HCT116 (cell line): ENCODE measurements around the gene HIP1R. TPM values are rescaled to one million over a fixed set of nuclear protein-coding genes. Genes with fewer than 3 reads are reported as not detected.
"Not testable (repeated sequence)": the region's sequence is repeated elsewhere in the genome, so short reads cannot be mapped to it uniquely, and the experiment has no call there.

Experiments used
- ATAC-seq: fragments of 200-7000 bp; cut with Tn5 transposase; 2 replicates; pipeline ENCODE4 v1.9.1; 2020; ENCODE audit warnings: mild to moderate bottlenecking, moderate library complexity
- BruUV-seq: library from RNA; stranded (reverse); fragments of 400-500 nt; replicated peaks from 2 replicates; lab custom pipeline; 2021; lab: Mats Ljungman, UMichigan
- CTCF ChIA-PET: fragments of 300-600 bp; sonication (Branson Sonifier 250); formaldehyde crosslinking; loops from one replicate; lab custom pipeline; 2021; ENCODE audit warnings: antibody characterized with exemption; lab: Charles Lee
- POLR2A ChIA-PET: fragments of 300-600, 350-600 bp; sonication (Branson Sonifier 250); formaldehyde crosslinking; loops from one replicate; lab custom pipeline; 2021; ENCODE audit warnings: antibody characterized with exemption; lab: Charles Lee
- RAD21 ChIA-PET, 2 experiments: fragments of 300-600 bp; sonication (Branson Sonifier 250); formaldehyde crosslinking; loops; one replicate each; lab custom pipeline; 2023; ENCODE audit warnings: low total read pairs in 2 of 2; ENCODE audit not compliant: uncharacterized antibody in 2 of 2, unreplicated experiment in 2 of 2, low non-redundant PET in 1 of 2; lab: Charles Lee
- DNase-seq: peaks from one replicate; pipeline ENCODE4 v3.0.0-alpha.2; 2010; ENCODE audit warnings: low read depth, low spot score
- H2AFZ ChIP-seq: fragments of 200-600 bp; shearing (Covaris generic), sonication (generic); 2 replicates; pipeline ENCODE4 v1.6.1; 2017; ENCODE audit warnings: low read depth, mixed run types, mixed read lengths, antibody characterized with exemption, low read length; ENCODE audit not compliant: poor library complexity, severe bottlenecking
- H3K27ac ChIP-seq: 2 replicates; pipeline ENCODE4 v1.5.1; 2012; ENCODE audit warnings: low read depth, low read length
- H3K27me3 ChIP-seq: fragments of 200-600 bp; sonication (generic); 2 replicates; pipeline ENCODE4 v1.6.1; 2016; ENCODE audit warnings: mixed run types, low read length, mixed read lengths; ENCODE audit not compliant: insufficient read depth
- H3K36me3 ChIP-seq, 2 experiments: fragments of 200-500 bp in 1 of 2; fragments of 200-600 bp in 1 of 2; sonication (Bioruptor generic) in 1 of 2; sonication (generic) in 1 of 2; 2 replicates each; pipeline versions ENCODE4 v1.5.1 to v1.6.1; 2014 to 2016; ENCODE audit warnings: low read length in 2 of 2, inconsistent platforms in 1 of 2, mixed read lengths in 1 of 2, mixed run types in 1 of 2; ENCODE audit not compliant: insufficient read depth in 2 of 2, control insufficient read depth in 1 of 2
- H3K4me1 ChIP-seq, 2 experiments: fragments of 200-600 bp in 1 of 2; sonication (generic) in 1 of 2; 2 replicates each; pipeline versions ENCODE4 v1.5.1 to v1.6.1; 2012 to 2017; ENCODE audit warnings: low read length in 2 of 2, inconsistent platforms in 1 of 2, mild to moderate bottlenecking in 1 of 2, mixed read lengths in 1 of 2, mixed run types in 1 of 2, moderate library complexity in 1 of 2; ENCODE audit not compliant: insufficient read depth in 2 of 2, control insufficient read depth in 1 of 2
- H3K4me2 ChIP-seq: fragments of 200-600 bp; sonication (generic); 2 replicates; pipeline ENCODE4 v1.6.1; 2017; ENCODE audit warnings: mixed run types, low read length, mixed read lengths
- H3K4me3 ChIP-seq, 2 experiments: fragments of 200-600 bp in 1 of 2; sonication (generic) in 1 of 2; replicated peaks in 1 of 2; 2 replicates each; pipeline ENCODE4 v1.5.1; 2011 to 2016; ENCODE audit warnings: low read length in 2 of 2, control low read depth in 1 of 2, low read depth in 1 of 2, mild to moderate bottlenecking in 1 of 2, mixed read lengths in 1 of 2, mixed run types in 1 of 2
- H3K79me2 ChIP-seq: fragments of 200-600 bp; sonication (generic); 2 replicates; pipeline ENCODE4 v1.6.1; 2017; ENCODE audit warnings: mild to moderate bottlenecking, mixed run types, low read length, moderate library complexity, mixed read lengths; ENCODE audit not compliant: insufficient read depth
- H3K9ac ChIP-seq: fragments of 200-600 bp; sonication (generic); 2 replicates; pipeline ENCODE4 v1.6.1; 2016; ENCODE audit warnings: low read length, mixed read lengths
- H3K9me2 ChIP-seq: fragments of 200-600 bp; sonication (generic), shearing (Covaris generic); 2 replicates; pipeline ENCODE4 v1.6.1; 2017; ENCODE audit warnings: mixed run types, mild to moderate bottlenecking, moderate library complexity; ENCODE audit not compliant: insufficient read depth
- H3K9me3 ChIP-seq, 2 experiments: fragments of 200-500 bp in 1 of 2; fragments of 200-600 bp in 1 of 2; sonication (Bioruptor generic) in 1 of 2; sonication (generic) in 1 of 2; 2 replicates each; pipeline ENCODE4 v1.6.1; 2014 to 2017; ENCODE audit warnings: low read length in 2 of 2, mixed read lengths in 2 of 2, inconsistent platforms in 1 of 2, low read depth in 1 of 2, mild to moderate bottlenecking in 1 of 2, mixed run types in 1 of 2, moderate library complexity in 1 of 2; ENCODE audit not compliant: control insufficient read depth in 1 of 2, insufficient read depth in 1 of 2
- H4K20me1 ChIP-seq: fragments of 200-600 bp; sonication (generic), shearing (Covaris generic); 2 replicates; pipeline ENCODE4 v1.6.1; 2017; ENCODE audit warnings: mixed run types, mild to moderate bottlenecking, moderate library complexity; ENCODE audit not compliant: insufficient read depth
- CBX3 ChIP-seq: IDR thresholded peaks from 2 replicates; pipeline ENCODE4 v1.6.1; 2012; ENCODE audit warnings: low read depth
- CTCF ChIP-seq, 3 experiments: fragments of 200-600 bp in 1 of 3; sonication (generic) in 1 of 3; IDR thresholded peaks in 2 of 3; conservative IDR thresholded peaks in 1 of 3; 2 replicates each; pipeline ENCODE4 v1.5.1; 2012 to 2017; ENCODE audit warnings: low read depth in 2 of 3, low read length in 2 of 3, antibody characterized with exemption in 1 of 3, borderline replicate concordance in 1 of 3, control low read depth in 1 of 3, mild to moderate bottlenecking in 1 of 3, mixed read lengths in 1 of 3, mixed run types in 1 of 3, moderate library complexity in 1 of 3; ENCODE audit not compliant: insufficient read depth in 1 of 3
- EGR1 ChIP-seq: IDR thresholded peaks from 2 replicates; pipeline ENCODE4 v1.6.1; 2012; ENCODE audit warnings: low read depth
- FOSL1 ChIP-seq: IDR thresholded peaks from 2 replicates; pipeline ENCODE4 v1.6.1; 2012; ENCODE audit warnings: low read depth
- JUND ChIP-seq: IDR thresholded peaks from 2 replicates; pipeline ENCODE4 v1.6.1; 2012
- MAX ChIP-seq: IDR thresholded peaks from 2 replicates; pipeline ENCODE4 v1.6.1; 2012
- SIN3A ChIP-seq: IDR thresholded peaks from 2 replicates; pipeline ENCODE4 v1.6.1; 2012; ENCODE audit warnings: low read depth
- intact Hi-C: fragments of 100-400 bp; cut with micrococcal nuclease; formaldehyde crosslinking; loops from 2 replicates; pipeline ENCODE4 v1.10.0; 2022
- total RNA-seq: library from RNA; stranded (reverse); gene quantifications from one replicate; pipeline ENCODE4 v1.2.1, GENCODE V29; 2021; ENCODE audit not compliant: unreplicated experiment

The HIP1R gene
- total RNA-seq, 1 experiment from 2014 or later = 57.8 TPM

- H3K4me2 ChIP-seq, H3K9me2 ChIP-seq, H3K79me2 ChIP-seq, ATAC-seq, H3K9ac ChIP-seq, H3K4me3 ChIP-seq, H3K27ac ChIP-seq, BruUV-seq, H2AFZ ChIP-seq, H3K9me3 ChIP-seq, DNase-seq, POLR2A ChIA-PET, H4K20me1 ChIP-seq, RAD21 ChIA-PET, H3K27me3 ChIP-seq, CTCF ChIA-PET, intact Hi-C loops, H3K36me3 ChIP-seq: not testable (repeated sequence)
- peaks cover 11 to 16% of the 10 kb centered on the region in 2 experiments for H3K4me1 ChIP-seq
These were observed 70.0 kb downstream of the HIP1R start for GRCh38 chr12:122905258-122905657.

GRCh38 chr12:122908915-122909314 lies 73.7 kb downstream of the HIP1R start:
- H2AFZ ChIP-seq = no peak overlapping the region
- H3K79me2 ChIP-seq = no peaks in the 10 kb centered on the region
- intact Hi-C loops = no loop called here
- H4K20me1 ChIP-seq = no peaks in the 10 kb centered on the region
- no peak overlapping the region for H3K4me2 ChIP-seq
- H3K27me3 ChIP-seq = no peaks in the 10 kb centered on the region
- H3K4me3 ChIP-seq = no peak overlapping the region
- no peaks in the 10 kb centered on the region for H3K36me3 ChIP-seq
- no peak for DNase-seq
- ChIA-PET POLR2A (interaction anchor here (0.6 kb wide), 1 partner anchor 705 kb away, joined by 3 read pairs; the partner anchor contains the start of gene B3GNT4), RAD21 (no interaction called here), CTCF (no interaction called here)
- no peak overlapping the region for H3K27ac ChIP-seq
- peaks cover 12 to 18% of the 10 kb centered on the region in 2 experiments for H3K4me1 ChIP-seq
- H3K9me3 ChIP-seq = no peaks in the 10 kb centered on the region
- no TSS peak for BruUV-seq
- TF ChIP-seq JUND (no peak), EGR1 (no peak), CTCF (IDR thresholded peaks at IDR 0.05 in 2 of 3, conservative IDR thresholded peaks at IDR 0.05 in 1 of 3; ENCODE audit: borderline replicate concordance in 1 of 3, insufficient read depth in 1 of 3, low read depth in 2 of 3, low read length in 2 of 3) (no peak), SIN3A (no peak), CBX3 (no peak), MAX (no peak), FOSL1 (no peak)
- ATAC-seq = no peak
- no peaks in the 10 kb centered on the region for H3K9me2 ChIP-seq
- no peak overlapping the region for H3K9ac ChIP-seq
